NT2/D1 (cell line): Measurements from ENCODE around the gene MPV17.

ENCODE experiments used
- DNase-seq: peaks from one replicate; pipeline ENCODE4 v3.0.0-alpha.2; 2011; ENCODE audit warnings: low read depth, low spot score
- H3K27me3 ChIP-seq: 2 replicates; pipeline ENCODE4 v1.6.0; 2011; ENCODE audit warnings: mild to moderate bottlenecking; ENCODE audit not compliant: insufficient read length, insufficient read depth
- H3K36me3 ChIP-seq: 2 replicates; pipeline ENCODE4 v1.6.1; 2011; ENCODE audit warnings: mild to moderate bottlenecking, low read length, mixed read lengths; ENCODE audit not compliant: insufficient read depth, insufficient read length
- H3K4me1 ChIP-seq: 2 replicates; pipeline ENCODE4 v1.5.1; 2011; ENCODE audit not compliant: insufficient read depth, insufficient read length
- H3K4me3 ChIP-seq: 2 replicates; pipeline ENCODE4 v1.5.1; 2011; ENCODE audit warnings: low read depth; ENCODE audit not compliant: insufficient read length
- H3K9ac ChIP-seq: 2 replicates; pipeline ENCODE4 v1.6.0; 2011; ENCODE audit warnings: low read depth; ENCODE audit not compliant: insufficient read length
- H3K9me3 ChIP-seq: 2 replicates; pipeline ENCODE4 v1.5.1; 2011; ENCODE audit warnings: mild to moderate bottlenecking, low read length; ENCODE audit not compliant: insufficient read depth
- SUZ12 ChIP-seq: IDR thresholded peaks from 2 replicates; pipeline ENCODE4 v1.6.1; 2011; ENCODE audit not compliant: insufficient read length, insufficient read depth; ENCODE audit errors: extremely low read depth
- YY1 ChIP-seq: IDR thresholded peaks from 2 replicates; pipeline ENCODE4 v1.6.1; 2011; ENCODE audit not compliant: insufficient read length, insufficient read depth
- ZNF274 ChIP-seq: IDR thresholded peaks from 2 replicates; pipeline ENCODE4 v1.6.1; 2011; ENCODE audit warnings: mild to moderate bottlenecking, low read depth, low read length

Gene MPV17

DNA sequence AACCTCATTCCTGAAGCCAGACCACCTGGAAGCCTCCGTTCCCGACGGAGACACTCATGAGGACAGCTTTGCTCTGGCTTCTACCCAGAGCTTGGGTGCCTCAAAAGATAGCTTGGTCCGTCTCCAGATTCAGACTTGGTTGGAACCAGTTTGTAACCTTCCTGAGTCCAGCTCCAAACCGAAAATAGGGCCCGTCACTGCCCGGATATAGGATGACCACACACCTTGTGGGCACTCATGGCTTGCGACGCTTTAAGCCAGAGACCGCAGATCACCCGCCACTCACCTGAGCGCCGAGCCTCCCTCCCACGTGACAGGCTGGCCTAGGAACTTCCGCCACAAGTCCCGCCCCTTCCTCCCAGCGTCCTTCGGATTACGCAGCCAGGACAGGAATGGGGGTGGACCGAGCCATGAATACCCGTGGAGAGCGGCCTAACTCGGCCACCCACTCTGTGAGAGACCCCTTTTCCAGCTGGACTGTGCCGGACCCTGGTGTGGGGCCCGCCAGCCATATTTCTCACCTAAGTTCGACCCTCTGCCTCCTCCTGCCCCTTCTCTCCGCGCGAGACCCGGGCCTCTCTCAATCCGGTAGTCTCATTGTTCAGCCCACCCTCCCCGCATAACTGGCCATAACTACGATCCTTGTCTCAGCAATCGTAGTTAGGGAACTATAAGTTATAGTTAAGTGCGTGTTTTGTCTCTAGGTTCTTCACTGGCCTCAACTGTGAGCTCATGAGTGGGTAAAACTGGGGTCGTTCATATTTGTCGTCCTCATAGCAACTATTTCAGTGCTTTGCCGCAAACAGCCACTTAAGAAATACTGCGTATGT is at the start of gene MPV17:
TSS of gene MPV17 (minus strand) at position 332 of the 830 bp plus-strand sequence. CDS start 580 bp downstream, outside the sequence.
- Histone ChIP-seq H3K4me1 (peaks cover 5% of the 10 kb centered on the region), H3K9ac (peak within 1 kb of the TSS; percentile 89), H3K9me3 (no peaks in the 10 kb centered on the region), H3K36me3 (peaks cover 30% of the 10 kb centered on the region), H3K27me3 (no peaks in the 10 kb centered on the region), H3K4me3 (peak within 1 kb of the TSS; percentile 88)
- peak; percentile 90 for DNase-seq
- TF ChIP-seq SUZ12 (no peak), ZNF274 (no peak), YY1 (no peak)

- peaks cover 5% of the 10 kb centered on the region for H3K4me1 ChIP-seq
- peaks cover 71% of the 10 kb centered on the region for H3K36me3 ChIP-seq
- H3K4me3 ChIP-seq, result peak overlapping the region; percentile 99
- no peak for TF ChIP-seq YY1
- TF ChIP-seq ZNF274, result no peak
- no peak for TF ChIP-seq SUZ12
- no peaks in the 10 kb centered on the region for H3K27me3 ChIP-seq
- DNase-seq, result no peak
- peak overlapping the region; percentile 93 for H3K9ac ChIP-seq
- H3K9me3 ChIP-seq, result no peaks in the 10 kb centered on the region
These were observed 48.1 kb upstream of the MPV17 start for GRCh38 chr2:27370816-27371620.

GRCh38 chr2:27370026-27370815 is 47.3 kb upstream of the MPV17 start, which contains the start of the genes EIF2B4 and SNX17:
EIF2B4 (minus strand) TSS chr2:27370338; CDS start chr2:27370314, 24 bp downstream.
SNX17 (plus strand) TSS chr2:27370616; CDS start chr2:27370744, 128 bp downstream.
- Histone ChIP-seq H3K4me1 (peaks cover 5% of the 10 kb centered on the region), H3K36me3 (peaks cover 68% of the 10 kb centered on the region), H3K4me3 (peak within 1 kb of the TSS; percentile 99), H3K9me3 (no peaks in the 10 kb centered on the region), H3K27me3 (no peaks in the 10 kb centered on the region), H3K9ac (peak within 1 kb of the TSS; percentile 96)
- peak; percentile 98 for DNase-seq
- no peak for TF ChIP-seq ZNF274
- TF ChIP-seq YY1, result peak; percentile 75

GRCh38 chr2:27369471-27370025 is 46.7 kb upstream of the MPV17 start:
- DNase-seq, result no peak
- TF ChIP-seq YY1 (no peak), ZNF274 (no peak), SUZ12 (no peak)
- Histone ChIP-seq H3K4me1 (peaks cover 5% of the 10 kb centered on the region), H3K36me3 (peaks cover 63% of the 10 kb centered on the region), H3K4me3 (peak overlapping the region; percentile 99), H3K27me3 (no peaks in the 10 kb centered on the region), H3K9me3 (no peaks in the 10 kb centered on the region), H3K9ac (peak overlapping the region; percentile 96)

DNA sequence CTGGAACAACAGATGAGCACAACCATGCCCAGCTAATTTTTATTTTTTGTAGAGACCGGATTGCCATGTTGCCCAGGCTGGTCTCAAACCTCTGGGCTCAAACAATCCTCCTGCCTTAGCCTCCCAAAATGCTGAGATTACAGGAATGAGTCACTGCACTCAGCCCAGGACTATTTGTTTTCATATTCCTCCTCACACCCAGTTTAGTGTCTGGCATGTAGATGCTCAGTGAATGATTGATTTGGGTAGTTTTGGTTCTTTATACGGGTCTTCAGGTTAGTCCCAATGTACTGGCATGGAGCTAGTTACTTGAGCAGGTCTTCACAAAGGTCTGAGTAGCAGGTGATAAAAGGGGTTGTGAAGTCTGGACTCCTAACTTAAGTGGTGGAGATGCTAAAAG is 41.0 kb upstream of the MPV17 start:
- no peaks in the 10 kb centered on the region for H3K27me3 ChIP-seq
- H3K4me1 ChIP-seq, result no peaks in the 10 kb centered on the region
- TF ChIP-seq YY1 (no peak), SUZ12 (no peak), ZNF274 (no peak)
- no peak overlapping the region for H3K9ac ChIP-seq
- no peak overlapping the region for H3K4me3 ChIP-seq
- no peaks in the 10 kb centered on the region for H3K9me3 ChIP-seq
- no peak for DNase-seq
- H3K36me3 ChIP-seq, result peaks cover 51% of the 10 kb centered on the region

- Histone ChIP-seq H3K36me3 (peaks cover 48% of the 10 kb centered on the region), H3K4me3 (no peak overlapping the region), H3K4me1 (no peaks in the 10 kb centered on the region), H3K9ac (no peak overlapping the region), H3K9me3 (0 out of 2 replicates have a peak, but pooled peaks cover 7% of the 10 kb centered on the region), H3K27me3 (no peaks in the 10 kb centered on the region)
- no peak for DNase-seq
- no peak for TF ChIP-seq ZNF274
- no peak for TF ChIP-seq SUZ12
- no peak for TF ChIP-seq YY1
These were observed 40.0 kb upstream of the MPV17 start for GRCh38 chr2:27362678-27363420.
